ENCODE data around the gene LRFN4. TPM values are rescaled to one million over a fixed set of nuclear protein-coding genes. Genes with fewer than 3 reads are reported as not detected.

The LRFN4 gene
- total RNA-seq, 4 donors from 2014 or later = 6.7 to 13.5 (median 7.2) TPM

GRCh38 chr11:66851698-66852465, 5.0 kb upstream of the LRFN4 start:
- Histone ChIP-seq H3K4me3 (no peak overlapping the region), H3K27me3 (no peaks in the 10 kb centered on the region), H3K27ac (no peak overlapping the region), H3K9me3 (no peaks in the 10 kb centered on the region), H3K36me3 (peaks cover 0 to 41% (median 0%) of the 10 kb centered on the region in 3 donors), H3K4me1 (peaks cover 9 to 27% (median 12%) of the 10 kb centered on the region in 3 donors)
- no peak for DNase-seq
- TF ChIP-seq POLR2A (IDR thresholded peaks at IDR 0.05) = no peak
- TF ChIP-seq CTCF (IDR thresholded peaks at IDR 0.05) = no peak
- intact Hi-C loops (cut with DNase I) = no loop called here
- WGBS, 2 donors = 69 to 74% methylated on average over 9 to 13 of the region's 26 CpGs

- DNase-seq = no peak
- Histone ChIP-seq H3K4me3 (no peak overlapping the region), H3K27me3 (no peaks in the 10 kb centered on the region), H3K27ac (no peak overlapping the region), H3K9me3 (no peaks in the 10 kb centered on the region), H3K4me1 (peaks cover 9 to 27% (median 20%) of the 10 kb centered on the region in 3 donors), H3K36me3 (peaks cover 0 to 33% (median 0%) of the 10 kb centered on the region in 3 donors)
- intact Hi-C loops (cut with DNase I) = no loop called here
- TF ChIP-seq CTCF (IDR thresholded peaks at IDR 0.05) = no peak
- TF ChIP-seq POLR2A (IDR thresholded peaks at IDR 0.05) = no peak
- 83 to 88% methylated on average over 4 to 10 of the region's 26 CpGs for WGBS, 2 donors
Observed at GRCh38 chr11:66852466-66853241, 4.2 kb upstream of the LRFN4 start.

GRCh38 chr11:66853242-66854229, 3.3 kb upstream of the LRFN4 start:
- no peak for DNase-seq
- Histone ChIP-seq H3K9me3 (no peaks in the 10 kb centered on the region), H3K4me3 (no peak overlapping the region), H3K36me3 (peaks cover 0 to 31% (median 0%) of the 10 kb centered on the region in 3 donors), H3K27me3 (no peaks in the 10 kb centered on the region), H3K4me1 (peaks cover 9 to 32% (median 20%) of the 10 kb centered on the region in 3 donors), H3K27ac (no peak overlapping the region)
- TF ChIP-seq POLR2A (IDR thresholded peaks at IDR 0.05) = no peak
- TF ChIP-seq CTCF (IDR thresholded peaks at IDR 0.05) = no peak
- intact Hi-C loops (cut with DNase I) = no loop called here
- WGBS, 2 donors = 82 to 85% methylated on average over 22 to 24 of the region's 26 CpGs

GRCh38 chr11:66854231-66854661, 2.6 kb upstream of the LRFN4 start:
- WGBS, 2 donors = 89 to 98% methylated on average over 5 to 6 of the region's 12 CpGs
- intact Hi-C loops (cut with DNase I) = no loop called here
- H3K27me3 ChIP-seq = no peaks in the 10 kb centered on the region

More at GRCh38 chr11:66854231-66854661, 2.6 kb upstream of the LRFN4 start:
- no peaks in the 10 kb centered on the region for H3K9me3 ChIP-seq
- DNase-seq = no peak
- no peak overlapping the region for H3K4me3 ChIP-seq
- peaks cover 9 to 38% (median 20%) of the 10 kb centered on the region in 3 donors for H3K4me1 ChIP-seq
- TF ChIP-seq CTCF (IDR thresholded peaks at IDR 0.05) (no peak), POLR2A (IDR thresholded peaks at IDR 0.05) (no peak)
- no peak overlapping the region for H3K27ac ChIP-seq
- peaks cover 0 to 31% (median 0%) of the 10 kb centered on the region in 3 donors for H3K36me3 ChIP-seq
